ENCODE measurements around the gene RAD23B. TPM values are rescaled to one million over a fixed set of nuclear protein-coding genes. Genes with fewer than 3 reads are reported as not detected.

RAD23B gene
- total RNA-seq, 4 donors from 2014 or later, result 64.4 to 110 (median 88.1) TPM

DNA sequence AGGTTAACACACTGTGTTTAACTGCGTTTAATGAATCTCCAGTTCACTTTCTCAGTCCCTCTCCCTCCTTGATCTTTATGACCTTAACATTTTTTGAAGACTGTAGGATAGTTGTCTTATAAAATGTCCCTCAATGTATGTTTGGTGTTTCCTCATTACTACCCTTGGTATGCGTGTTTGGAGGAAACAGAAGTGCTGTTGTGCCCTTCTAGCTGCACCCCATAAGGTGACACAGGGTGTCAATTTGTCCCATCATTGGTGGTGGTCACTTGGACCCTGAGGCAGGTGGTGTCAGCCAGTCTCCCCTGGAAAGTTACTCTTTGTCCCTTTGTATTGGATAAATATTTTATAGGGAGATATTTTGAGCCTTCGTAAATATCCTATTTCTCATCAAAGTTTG is 52.3 kb downstream of the RAD23B start:
- Histone ChIP-seq H3K4me1 (peaks cover 13 to 20% (median 17%) of the 10 kb centered on the region in 4 donors), H3K27ac (replicated peaks in 1 of 4) (no peak overlapping the region), H3K9me3 (no peaks in the 10 kb centered on the region), H3K36me3 (peaks cover 12 to 60% (median 45%) of the 10 kb centered on the region in 4 donors), H3K27me3 (no peaks in the 10 kb centered on the region), H3K4me3 (no peak overlapping the region)
- intact Hi-C loops (cut with DNase I), result loop anchor here (5.0 kb wide), 2 partner anchors 33 to 48 kb away; no protein-coding TSS in a partner anchor
- WGBS, result 96% methylated on average over 3 of the region's 3 CpGs
- no peak for DNase-seq (ENCODE audit: extremely low spot score)
- TF ChIP-seq EP300 (IDR thresholded peaks at IDR 0.05), result no peak
- TF ChIP-seq, protein P1, sequence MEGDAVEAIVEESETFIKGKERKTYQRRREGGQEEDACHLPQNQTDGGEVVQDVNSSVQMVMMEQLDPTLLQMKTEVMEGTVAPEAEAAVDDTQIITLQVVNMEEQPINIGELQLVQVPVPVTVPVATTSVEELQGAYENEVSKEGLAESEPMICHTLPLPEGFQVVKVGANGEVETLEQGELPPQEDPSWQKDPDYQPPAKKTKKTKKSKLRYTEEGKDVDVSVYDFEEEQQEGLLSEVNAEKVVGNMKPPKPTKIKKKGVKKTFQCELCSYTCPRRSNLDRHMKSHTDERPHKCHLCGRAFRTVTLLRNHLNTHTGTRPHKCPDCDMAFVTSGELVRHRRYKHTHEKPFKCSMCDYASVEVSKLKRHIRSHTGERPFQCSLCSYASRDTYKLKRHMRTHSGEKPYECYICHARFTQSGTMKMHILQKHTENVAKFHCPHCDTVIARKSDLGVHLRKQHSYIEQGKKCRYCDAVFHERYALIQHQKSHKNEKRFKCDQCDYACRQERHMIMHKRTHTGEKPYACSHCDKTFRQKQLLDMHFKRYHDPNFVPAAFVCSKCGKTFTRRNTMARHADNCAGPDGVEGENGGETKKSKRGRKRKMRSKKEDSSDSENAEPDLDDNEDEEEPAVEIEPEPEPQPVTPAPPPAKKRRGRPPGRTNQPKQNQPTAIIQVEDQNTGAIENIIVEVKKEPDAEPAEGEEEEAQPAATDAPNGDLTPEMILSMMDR (IDR thresholded peaks at IDR 0.05), result no peak
- TF ChIP-seq POLR2AphosphoS5 (IDR thresholded peaks at IDR 0.05), result no peak
- no peak for TF ChIP-seq POLR2A (IDR thresholded peaks at IDR 0.05; ENCODE audit: low read depth)

DNA sequence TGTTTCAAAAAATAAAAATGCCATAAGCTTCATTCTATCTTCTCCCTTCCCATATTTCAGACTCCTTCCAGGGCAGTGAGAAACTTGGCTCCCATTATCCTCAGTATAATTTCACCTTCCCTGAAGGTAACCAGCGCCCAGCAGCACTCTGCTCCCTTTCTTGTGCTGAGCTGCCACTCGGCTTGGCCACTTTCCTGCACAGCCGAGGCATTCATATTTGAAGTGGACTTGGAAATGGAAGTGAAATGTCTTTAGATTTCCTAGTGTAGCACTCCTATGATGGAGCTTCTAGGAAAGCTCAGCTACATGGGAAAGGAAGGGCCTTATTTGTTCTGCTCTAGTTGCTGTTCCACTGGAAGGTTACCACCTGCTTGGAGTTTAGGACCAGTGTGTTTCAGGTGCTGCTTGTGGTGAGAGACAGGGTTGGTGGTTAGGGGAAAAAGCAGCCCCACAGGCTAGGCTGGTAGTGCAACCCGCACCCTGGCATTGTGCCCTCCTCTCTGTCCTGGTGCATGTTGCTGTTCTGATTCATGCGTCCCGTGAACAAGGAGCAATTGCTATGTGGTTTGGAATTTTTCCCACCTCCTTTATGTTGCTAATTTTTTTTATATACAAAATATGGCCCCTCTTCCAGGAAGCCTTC is 53.8 kb downstream of the RAD23B start:
- no peak overlapping the region for H3K4me3 ChIP-seq
- 83% methylated on average over 6 of the region's 6 CpGs for WGBS
- intact Hi-C loops (cut with DNase I), result loop anchor here (5.0 kb wide), 2 partner anchors 35 to 50 kb away; no protein-coding TSS in a partner anchor
- H3K27me3 ChIP-seq, result no peaks in the 10 kb centered on the region
- H3K4me1 ChIP-seq, result peaks cover 18 to 24% (median 19%) of the 10 kb centered on the region in 4 donors
- DNase-seq (ENCODE audit: extremely low spot score), result no peak
- H3K27ac ChIP-seq (replicated peaks in 1 of 4), result no peak overlapping the region
- TF ChIP-seq POLR2AphosphoS5 (IDR thresholded peaks at IDR 0.05) (peak in 1 of 2 donors; percentile 2), EP300 (IDR thresholded peaks at IDR 0.05) (no peak), POLR2A (IDR thresholded peaks at IDR 0.05; ENCODE audit: low read depth) (no peak)
- TF ChIP-seq, protein P1 (IDR thresholded peaks at IDR 0.05), result no peak
- no peaks in the 10 kb centered on the region for H3K9me3 ChIP-seq
- H3K36me3 ChIP-seq, result peaks cover 12 to 45% (median 33%) of the 10 kb centered on the region in 4 donors

DNA sequence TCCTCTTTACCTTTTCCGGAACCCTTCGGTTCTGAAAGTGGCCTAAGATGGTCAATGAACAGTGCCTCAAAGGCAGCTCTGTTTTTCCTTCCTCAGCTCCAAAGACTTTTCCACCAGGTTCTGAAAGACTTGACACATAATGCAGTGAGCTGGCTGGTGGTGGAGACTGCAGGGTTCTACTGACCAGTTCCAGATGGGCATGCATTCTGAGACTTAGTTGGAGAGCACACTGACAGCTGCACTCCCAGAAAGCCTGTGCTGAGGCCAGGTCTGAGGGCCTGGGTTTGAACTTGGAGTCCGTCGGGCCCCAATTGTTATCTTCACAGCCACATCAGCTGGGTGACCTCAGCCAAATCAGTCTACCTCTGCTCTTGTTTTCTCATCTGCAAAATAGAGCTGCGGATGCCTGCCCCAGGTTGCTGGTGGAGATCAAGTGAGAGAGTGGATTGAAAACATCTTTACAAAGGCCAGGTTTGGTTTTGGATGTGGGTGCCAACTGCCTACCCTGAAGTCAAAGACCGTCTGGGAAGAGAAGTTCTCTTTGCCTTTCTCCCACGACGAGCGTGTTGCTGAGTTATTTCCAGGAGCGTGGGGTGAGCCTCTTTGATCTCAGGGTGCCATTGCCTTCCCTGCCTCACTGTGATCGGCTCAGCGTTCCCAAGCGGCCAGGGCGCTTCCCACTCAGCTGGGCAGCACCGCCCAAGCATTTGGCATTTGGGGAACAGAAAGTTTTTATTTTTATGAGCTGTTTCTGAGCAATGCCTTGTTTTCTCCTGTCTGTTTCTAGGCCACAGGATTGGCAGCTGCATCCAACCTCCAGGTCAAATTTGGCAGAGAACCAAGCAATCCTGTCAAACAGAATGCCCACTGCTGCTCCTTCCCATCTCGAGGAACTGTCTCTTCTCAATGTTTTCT is 54.9 kb downstream of the RAD23B start:
- peaks cover 12 to 35% (median 23%) of the 10 kb centered on the region in 4 donors for H3K36me3 ChIP-seq
- DNase-seq (ENCODE audit: extremely low spot score), result no peak
- no peak for TF ChIP-seq POLR2A (IDR thresholded peaks at IDR 0.05; ENCODE audit: low read depth)
- no peak for TF ChIP-seq POLR2AphosphoS5 (IDR thresholded peaks at IDR 0.05)
- no peak for TF ChIP-seq EP300 (IDR thresholded peaks at IDR 0.05)
- TF ChIP-seq, protein P1 (IDR thresholded peaks at IDR 0.05), result no peak
- H3K4me1 ChIP-seq, result peaks cover 18 to 24% (median 19%) of the 10 kb centered on the region in 4 donors
- no peaks in the 10 kb centered on the region for H3K27me3 ChIP-seq
- H3K27ac ChIP-seq (replicated peaks in 1 of 4), result peak overlapping the region in 1 of 4 donors; percentile 26
- intact Hi-C loops (cut with DNase I), result loop anchor here (5.0 kb wide), 2 partner anchors 36 to 51 kb away; no protein-coding TSS in a partner anchor
- no peak overlapping the region for H3K4me3 ChIP-seq
- H3K9me3 ChIP-seq, result no peaks in the 10 kb centered on the region
- 79% methylated on average over 16 of the region's 16 CpGs for WGBS

DNA sequence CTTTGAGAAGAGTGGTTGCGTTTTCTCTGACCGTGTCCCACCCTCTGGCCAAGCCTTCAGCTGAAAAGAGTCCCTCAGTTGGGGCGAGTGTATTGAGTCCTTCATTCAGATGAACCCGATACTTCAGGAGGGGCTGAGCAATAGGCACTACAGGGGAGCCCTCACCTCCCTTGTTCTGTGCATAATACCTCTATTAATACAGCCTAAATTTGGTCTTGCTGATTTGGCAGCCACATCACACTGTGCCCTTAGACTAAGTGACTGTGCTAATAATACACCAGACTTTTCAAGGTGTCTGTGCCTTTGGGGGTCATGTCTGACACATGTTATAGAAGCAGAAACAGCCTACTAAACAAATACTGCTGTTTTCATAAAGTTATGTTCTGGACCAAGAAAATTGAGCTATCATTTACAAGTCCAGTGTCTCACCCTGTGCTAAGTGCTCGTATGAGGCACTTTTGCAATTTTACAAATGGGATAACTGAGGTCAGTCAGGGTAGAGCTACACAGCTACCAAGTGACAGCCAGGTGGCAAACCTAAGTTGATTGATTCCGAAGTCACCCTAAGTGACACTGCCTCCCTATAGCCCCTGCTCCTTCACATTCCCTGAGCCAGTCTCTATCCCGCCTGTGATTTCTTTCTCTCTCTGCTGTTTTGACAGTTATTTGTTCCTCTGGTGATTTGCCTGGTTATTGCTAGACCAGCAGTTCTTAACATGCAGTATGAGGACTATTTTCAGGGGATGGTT is 56.0 kb downstream of the RAD23B start:
- TF ChIP-seq POLR2A (IDR thresholded peaks at IDR 0.05; ENCODE audit: low read depth) (no peak), EP300 (IDR thresholded peaks at IDR 0.05) (no peak)
- TF ChIP-seq, protein P1 (IDR thresholded peaks at IDR 0.05), result no peak
- Histone ChIP-seq H3K4me1 (peaks cover 18 to 24% (median 19%) of the 10 kb centered on the region in 4 donors), H3K27ac (replicated peaks in 1 of 4) (no peak overlapping the region), H3K27me3 (no peaks in the 10 kb centered on the region), H3K36me3 (peaks cover 4 to 24% (median 11%) of the 10 kb centered on the region in 4 donors), H3K4me3 (no peak overlapping the region), H3K9me3 (no peaks in the 10 kb centered on the region)
- 96% methylated on average over 7 of the region's 7 CpGs for WGBS
- no peak for DNase-seq (ENCODE audit: extremely low spot score)
- intact Hi-C loops (cut with DNase I), result loop anchor here (5.0 kb wide), 2 partner anchors 37 to 52 kb away; no protein-coding TSS in a partner anchor
